ENCODE results near the gene NRBP1.

NRBP1 gene

DNA sequence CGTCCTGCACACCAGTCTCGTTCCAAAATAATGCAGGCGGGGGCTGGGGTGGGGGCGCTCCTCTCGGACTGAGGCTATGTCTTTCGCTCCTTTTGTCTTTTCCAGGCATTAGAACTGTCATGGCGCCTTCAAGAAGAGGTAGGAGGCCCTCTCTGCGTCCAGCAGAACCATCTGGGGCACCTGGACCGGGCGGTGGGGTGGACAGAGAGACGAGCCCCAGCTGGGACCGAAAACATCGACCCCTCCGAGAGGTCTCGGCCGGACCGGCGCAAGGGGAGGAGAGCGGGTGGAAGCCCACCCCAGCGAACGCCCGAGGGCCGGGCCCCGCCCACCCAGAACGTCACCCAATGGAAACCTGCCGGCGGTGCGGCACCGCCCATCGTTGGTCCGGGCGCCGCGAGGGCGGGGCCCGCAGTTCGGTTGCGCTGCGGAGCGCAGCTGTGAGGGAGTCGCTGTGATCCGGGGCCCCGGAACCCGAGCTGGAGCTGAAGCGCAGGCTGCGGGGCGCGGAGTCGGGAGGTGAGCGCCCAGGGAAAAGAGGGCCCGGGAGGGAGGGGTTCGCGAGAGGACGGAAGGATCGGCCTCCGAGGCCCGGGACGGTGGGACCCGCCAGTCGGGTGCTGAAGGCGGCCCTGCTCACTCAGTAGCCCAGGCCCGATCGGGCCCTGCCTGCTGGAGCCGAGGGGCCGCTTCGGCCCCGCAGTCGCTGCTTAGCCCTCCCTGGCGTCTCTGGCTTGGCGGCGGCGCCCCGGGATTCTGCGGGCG is at the start of gene NRBP1:
TSS of gene NRBP1 (plus strand) at position 419 of the 765 bp plus-strand sequence. CDS start 4,643 bp downstream, outside the sequence.
- DNase-seq (ENCODE audit: low read depth, low spot score): peak; percentile 81

DNA sequence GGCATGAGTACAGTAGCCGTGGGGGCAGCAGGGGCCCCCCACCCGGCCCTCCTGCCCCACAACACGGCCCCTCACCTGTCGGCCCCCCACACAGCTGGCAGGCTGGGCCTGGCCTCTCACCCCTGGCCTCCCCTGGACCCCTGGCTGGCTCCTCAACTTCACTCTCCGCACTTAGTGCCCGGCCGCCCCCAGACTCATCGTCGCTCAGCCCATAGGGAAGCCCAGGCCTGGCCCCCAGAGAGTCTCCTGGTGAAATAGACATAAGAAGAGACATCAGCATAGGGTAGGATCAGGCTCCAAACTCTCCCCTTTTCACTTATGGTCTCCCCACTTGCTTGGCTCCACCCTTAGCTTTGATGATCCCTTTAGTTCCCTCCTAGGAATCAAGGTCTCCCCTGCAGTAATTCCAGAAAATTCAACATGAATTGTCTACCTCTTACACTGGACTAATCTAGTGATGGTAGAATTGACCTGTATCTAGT is 49.6 kb upstream of the NRBP1 start:
- no peak for DNase-seq (ENCODE audit: low read depth, low spot score)

DNA sequence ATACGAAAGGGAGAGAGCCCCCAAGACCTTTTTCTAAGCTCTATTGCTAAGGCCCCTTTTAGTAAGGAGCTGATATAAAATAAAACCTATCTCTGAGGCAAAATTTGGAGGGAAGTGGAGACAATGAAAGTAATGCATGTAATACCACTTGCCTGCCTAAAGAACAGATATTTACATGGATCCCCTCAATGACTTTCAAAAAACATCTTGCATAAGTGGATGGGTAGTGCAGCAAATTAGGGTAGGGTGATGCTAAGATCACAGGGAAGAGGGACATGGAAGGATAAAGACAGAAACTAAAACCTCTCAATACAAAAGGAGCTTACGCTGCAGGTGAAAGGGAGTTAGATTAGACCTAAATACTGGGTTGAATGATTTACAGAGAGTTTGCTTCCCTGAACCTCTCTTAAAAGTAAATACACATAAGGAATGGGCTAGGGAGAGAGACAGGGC is 49.0 kb upstream of the NRBP1 start:
- no peak for DNase-seq (ENCODE audit: low read depth, low spot score)

DNA sequence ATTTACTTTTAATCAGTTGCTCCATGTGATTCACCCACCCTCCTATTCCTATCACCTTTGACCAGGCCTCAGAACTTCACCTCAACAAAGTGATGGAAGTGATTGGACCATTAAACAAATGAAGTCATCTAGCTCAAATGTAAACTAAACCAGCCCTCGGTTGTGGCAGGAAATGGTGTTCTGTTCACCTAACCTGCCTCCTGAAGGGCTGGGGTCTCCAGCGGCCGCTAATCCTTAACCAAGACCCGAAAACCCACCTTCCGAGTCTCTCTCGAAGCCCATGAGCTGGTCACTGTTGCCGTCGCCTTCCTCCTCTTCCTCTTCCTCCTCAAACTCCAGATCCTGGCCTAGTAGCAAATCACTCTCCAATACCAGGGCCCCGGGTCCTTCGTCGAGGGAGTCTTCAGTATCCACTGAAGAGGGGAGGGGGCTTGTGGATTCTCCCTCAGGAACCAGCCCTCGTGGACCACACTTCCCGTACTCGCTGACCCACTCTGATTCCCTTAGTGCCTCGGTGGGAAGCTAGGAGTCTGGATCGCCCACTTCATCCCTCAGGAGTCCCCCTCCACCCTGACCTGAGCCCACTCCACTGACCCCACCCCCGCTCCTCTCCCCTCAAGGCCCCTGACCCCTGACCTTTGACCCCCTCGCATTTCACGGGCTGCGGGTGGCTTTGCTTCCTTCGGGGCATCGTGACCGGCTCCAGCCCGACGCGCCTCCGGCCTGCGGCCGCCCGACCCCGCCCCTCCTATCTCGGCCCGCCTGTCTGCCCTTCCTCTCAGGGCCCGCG is 48.4 kb upstream of the NRBP1 start:
- DNase-seq (ENCODE audit: low read depth, low spot score): no peak

DNA sequence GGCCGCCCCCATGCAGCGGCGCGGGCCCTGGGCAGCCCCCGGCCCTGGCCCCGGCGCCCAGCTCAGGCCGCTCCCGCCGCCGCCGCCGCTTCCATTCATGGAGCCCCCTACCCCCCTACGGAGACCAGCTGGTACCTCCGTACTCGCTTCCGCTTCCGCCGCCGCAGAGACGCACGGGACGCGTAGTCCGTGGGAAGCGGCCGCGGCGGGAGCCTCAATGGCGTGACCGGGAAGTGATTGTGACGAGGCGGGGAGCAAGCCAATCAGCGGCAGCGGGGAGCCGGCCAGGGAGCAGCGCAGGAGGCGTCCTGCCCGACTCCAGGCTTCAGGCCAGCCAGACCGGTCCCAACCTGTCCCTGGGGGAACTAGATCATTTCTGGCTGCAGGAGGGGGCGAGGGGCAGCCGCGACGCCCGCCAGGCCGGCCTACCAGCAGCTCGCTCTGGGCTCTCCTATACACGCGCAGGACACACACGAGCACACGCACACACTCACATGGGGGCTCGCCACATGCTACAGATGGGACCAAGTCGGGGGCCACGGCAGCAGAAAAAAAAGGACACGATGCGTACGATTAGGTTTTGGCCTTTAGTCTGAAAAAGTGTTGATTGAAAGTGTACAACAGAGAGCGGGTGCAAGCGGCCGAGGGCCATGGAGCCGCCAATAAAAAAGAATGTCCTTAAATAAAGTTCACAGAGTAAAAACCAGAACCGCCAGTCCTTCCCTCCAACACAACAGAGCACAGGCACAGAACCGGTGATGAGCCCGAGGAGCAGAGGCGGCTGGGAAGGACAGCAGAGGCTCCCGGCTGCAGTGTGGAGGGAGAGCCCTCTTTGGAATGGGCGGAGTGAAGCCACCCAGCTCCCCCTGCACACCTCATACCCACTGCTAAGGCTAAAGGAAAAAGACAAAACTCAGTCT is 47.5 kb upstream of the NRBP1 start, which contains the start of gene ZNF513:
TSS of gene ZNF513 (minus strand) at position 109 of the 920 bp plus-strand sequence. CDS start 208 bp downstream, outside the sequence.
- DNase-seq (ENCODE audit: low read depth, low spot score): peak; percentile 77

DNA sequence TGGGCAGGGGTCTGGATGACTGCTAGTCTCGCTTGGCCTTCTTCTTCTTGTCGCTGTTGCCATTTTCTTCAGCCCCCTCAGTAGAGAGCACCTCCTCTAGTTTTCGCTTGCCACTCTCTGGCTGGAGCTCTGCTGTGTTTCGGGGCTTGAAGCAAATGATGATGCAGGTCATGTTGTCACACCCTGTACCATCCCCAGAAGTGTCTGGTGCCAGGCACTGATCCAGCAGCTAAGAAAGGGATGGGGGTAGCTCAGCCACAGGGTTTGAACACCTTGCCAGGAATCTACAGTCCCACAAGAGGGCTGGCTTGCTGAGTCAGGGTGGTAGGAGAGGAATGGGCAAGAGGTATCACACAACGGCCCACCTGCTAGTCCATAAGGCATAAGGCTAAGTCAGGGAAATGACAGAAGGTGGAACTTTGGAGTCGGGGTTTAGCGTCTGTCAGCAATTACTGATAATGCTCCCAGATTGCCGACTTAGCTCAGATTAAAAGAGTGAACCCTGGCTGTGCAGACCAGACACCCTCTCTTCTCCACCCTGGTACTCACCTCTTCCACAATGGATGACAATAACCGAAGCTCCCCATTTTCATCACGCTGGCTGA is 46.8 kb upstream of the NRBP1 start:
- no peak for DNase-seq (ENCODE audit: low read depth, low spot score)

DNA sequence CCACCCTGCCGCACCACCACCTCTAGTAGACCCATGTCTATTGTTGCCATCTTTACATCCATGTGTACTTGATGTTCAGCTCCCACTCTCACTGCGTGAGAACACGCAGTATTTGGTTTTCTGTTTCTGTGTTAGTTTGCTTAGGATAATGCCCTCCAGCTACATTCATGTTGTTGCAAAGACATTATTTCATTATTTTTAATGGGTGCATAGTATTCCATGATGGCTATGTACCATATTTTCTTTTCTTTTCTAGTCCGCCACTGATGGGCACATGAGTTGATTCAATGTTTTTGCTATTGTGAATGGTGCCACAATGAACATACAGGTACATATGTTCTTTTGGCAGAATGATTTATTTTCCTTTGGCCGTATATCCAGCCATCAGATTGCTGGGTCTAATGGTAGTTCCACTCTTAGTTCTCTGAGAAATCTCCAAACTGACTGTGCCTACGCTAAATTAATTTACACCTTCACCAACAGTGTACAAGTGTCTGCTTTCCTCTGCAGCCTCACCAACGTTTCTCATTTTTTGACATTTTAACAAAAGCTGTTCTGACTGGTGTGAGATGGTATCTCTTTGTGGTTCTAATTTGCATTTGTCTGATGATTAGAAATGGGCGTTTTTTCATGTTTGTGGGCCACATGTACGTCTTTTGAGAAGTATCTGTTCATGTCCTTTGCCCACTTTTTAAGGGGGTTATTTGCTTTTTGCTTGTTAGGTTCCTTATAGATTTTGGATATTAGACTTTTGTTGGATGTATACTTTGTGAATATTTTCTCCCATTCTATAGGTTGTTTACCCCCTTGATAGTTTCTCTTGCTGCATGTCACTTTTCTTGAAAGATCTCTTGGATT is 37.4 kb upstream of the NRBP1 start:
- DNase-seq (ENCODE audit: low read depth, low spot score): no peak

DNA sequence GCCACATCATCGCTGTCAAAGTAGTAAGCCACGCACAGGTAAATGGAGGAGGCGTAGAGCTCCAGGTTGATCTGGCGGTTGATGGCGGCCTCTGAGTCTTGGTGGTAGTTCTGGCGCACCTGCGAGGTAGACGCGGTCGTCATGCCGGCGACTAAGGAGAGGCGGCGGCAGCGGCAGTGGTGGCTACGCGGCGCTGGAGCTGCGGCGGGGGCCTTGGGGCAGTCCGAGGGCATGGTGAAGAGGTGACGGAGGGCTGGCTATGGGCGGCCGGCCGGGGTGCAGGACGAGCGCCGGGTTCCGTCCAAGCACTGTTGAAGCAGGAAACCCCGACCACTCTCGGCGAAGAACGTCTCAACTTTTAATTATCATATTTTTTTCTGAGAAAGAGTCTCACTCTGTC is 35.2 kb upstream of the NRBP1 start:
- no peak for DNase-seq (ENCODE audit: low read depth, low spot score)

DNA sequence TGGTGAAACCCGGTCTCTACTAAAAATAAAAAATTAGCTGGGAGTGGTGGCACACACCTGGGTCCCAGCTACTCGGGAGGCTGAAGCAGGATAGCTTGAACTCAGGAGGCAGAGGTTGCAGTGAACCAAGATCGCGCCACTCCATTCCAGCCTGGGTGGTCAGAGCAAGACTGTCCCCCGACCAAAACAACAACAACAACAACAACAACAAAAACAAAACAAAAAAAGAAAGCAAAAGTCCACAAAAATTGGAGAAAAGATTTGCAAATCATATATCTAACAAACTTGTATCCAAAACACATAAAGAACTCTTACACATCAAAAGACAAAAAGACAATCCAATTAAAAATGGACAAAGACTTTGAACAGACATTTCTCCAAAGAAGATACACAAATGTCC is 29.5 kb upstream of the NRBP1 start:
- no peak for DNase-seq (ENCODE audit: low read depth, low spot score)

DNA sequence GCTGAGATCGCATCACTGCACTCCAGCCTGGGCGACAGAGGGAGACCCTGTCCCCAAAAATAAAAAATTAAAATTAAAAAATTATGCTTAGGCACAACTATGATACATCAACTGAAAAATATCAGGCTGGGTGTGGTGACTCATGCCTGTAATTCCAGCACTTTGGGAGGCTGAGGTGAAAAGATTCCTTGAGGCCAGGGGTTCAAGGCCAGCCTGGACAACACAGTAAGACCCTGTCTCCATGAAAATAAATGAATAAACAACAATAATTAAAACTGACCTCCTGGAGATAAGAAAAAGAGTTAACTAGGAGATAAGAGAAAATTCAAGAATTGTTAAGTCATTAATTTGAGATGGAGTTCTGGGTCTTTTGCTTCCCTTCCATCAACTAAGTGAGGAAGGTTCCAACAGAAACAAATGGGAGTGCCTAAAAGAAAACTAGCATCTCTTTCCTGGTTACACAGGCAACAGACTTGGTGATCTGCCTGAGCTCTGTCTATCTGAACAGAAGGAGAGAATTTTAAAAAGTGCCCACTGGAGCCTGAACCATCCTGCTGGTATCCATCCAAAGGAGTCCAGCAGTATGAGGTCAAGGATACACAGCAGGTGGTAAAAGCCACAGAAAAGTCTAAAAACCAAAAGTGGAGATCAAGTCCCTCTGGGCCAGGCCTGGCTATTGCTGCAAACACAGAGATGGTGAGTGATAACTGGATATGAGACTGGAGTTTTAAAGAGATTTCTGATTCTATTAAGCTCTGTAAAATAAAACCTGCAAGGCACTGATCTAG is 27.9 kb upstream of the NRBP1 start:
- DNase-seq (ENCODE audit: low read depth, low spot score): no peak

DNA sequence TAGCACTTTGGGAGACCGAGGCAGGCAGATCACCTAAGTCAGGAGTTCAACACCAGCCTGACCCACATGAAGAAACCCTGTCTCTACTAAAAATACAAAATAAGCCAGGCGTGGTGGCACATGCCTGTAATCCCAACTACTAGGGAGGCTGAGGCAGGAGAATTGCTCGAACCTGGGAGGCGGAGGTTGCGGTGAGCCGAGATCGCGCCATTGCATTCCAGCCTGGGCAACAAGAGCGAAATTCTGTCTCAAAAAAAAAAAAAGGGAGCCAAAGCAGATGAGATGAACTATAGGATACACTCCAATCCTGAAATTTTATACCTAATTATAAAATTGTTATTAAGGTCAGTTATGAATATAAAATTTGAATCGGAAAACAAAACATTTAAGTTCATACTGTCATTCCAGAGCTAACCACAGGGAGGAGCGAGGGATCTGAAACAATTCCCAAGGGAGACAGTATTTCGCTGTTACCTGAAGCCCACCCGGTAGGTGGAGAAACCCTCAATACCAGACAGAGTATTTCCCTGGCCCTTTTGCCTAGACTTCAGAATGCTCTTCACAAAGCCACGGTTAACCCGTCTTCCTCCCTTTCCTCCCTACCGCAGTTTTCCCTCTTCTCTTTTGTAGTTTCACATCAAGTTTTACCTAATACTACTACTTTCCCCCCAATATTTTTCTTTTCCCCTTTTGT is 20.5 kb upstream of the NRBP1 start:
- DNase-seq (ENCODE audit: low read depth, low spot score): no peak

DNA sequence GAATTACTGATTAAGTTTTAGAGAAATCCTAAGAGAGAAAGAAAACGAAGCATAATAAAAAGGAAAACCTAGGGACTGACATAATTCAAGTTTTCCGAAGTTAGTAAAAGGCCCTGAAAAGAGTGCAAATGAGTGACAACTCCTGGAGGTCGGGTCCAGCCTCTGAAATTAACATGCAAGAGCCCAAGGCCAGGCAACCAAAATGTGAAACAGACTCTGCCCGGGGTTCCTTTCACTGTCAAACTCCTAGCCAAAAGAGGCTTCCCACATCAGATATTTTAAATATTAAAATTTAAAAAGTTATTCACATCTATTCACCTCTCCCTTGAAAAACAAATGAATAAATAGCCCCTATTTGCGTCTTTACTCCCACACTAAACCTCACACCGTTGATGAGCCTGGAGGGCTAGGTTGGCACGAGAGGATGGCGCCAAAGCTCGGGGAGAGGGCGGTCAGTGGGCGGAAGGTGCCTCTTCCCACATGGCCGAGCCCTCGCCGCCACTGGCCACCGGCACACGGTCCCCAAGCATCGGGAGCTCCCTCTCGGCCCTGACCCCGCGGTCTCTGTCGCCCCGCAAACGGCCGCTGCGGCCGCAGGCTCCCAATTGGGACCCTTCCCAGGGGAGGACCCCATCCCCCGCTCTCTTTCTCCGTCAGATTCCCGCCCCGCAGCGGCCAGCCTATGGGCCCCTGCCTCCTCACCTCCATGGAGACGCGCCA is 19.7 kb upstream of the NRBP1 start:
- no peak for DNase-seq (ENCODE audit: low read depth, low spot score)

DNA sequence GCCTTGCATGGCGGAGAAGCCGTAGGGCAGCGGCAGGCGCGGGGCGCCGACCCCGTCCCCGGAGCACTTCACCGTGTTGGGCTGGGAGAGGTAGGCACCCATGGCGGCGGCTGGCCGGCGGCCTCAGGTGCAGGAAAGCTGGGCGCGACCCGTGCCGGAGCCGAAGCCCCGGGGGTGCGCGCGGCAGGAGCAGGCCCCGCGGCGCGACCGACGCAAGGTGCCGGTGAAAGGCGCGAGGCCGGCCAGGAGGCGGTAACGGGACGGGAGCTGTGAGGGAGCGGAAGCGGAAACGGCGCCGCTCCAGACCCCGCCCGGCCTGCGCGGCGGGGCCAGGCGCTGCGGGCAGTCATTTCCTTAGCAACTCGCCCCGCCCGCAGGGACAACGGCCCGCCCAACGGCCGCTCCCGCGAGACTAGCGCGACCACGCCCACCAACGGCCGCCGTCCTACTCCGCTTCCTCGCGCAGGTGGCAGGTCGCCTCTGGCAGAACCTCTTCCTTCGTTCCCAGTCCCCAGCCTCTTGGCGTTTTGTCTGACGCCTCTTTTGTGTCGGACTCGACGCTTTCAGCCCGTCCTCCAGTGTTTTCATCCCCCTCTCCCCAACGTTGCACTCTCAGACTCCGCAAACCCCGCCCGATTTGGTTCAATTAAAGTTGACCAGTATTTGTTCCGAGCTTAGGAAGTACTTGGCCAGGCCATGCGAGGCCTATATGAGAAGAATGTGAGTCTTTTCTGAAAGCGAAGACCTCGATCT is 18.9 kb upstream of the NRBP1 start, which contains the start of gene PPM1G:
TSS of gene PPM1G (minus strand) at position 271 of the 753 bp plus-strand sequence. CDS start at position 102, 169 bp downstream.
- DNase-seq (ENCODE audit: low read depth, low spot score): peak; percentile 91

DNA sequence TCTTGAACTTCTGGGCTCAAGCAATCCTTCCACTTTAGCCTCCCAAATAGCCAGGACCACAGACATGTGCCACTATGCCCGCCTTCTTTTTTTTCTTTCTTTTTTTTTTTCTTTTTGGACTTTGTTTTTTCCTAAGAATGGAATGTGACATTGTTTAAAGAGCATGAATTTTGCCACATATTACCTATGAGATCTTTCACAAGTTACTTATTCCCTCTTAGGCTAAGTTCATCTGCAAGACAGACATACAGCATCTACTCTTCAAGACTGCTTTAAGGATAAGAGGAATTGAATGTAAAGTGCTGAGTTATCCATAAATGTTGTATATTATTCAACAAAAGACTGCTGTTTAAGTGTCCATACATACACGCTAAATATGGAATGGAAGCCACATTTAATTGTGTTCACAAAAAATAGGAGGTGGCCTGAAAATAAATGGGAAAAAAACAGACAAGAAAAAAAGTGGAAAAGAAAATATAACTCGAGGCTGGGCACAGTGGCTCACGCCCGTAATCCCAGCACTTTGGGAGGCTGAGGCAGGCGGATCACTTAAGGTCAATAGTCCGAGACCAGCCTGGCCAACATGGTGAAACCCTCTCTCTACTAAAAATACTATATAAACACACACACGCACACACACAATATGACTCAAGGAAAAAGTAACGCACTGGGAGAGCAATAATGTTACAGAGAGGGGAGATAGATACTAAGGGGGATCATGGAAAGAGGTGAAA is 15.8 kb upstream of the NRBP1 start:
- no peak for DNase-seq (ENCODE audit: low read depth, low spot score)

DNA sequence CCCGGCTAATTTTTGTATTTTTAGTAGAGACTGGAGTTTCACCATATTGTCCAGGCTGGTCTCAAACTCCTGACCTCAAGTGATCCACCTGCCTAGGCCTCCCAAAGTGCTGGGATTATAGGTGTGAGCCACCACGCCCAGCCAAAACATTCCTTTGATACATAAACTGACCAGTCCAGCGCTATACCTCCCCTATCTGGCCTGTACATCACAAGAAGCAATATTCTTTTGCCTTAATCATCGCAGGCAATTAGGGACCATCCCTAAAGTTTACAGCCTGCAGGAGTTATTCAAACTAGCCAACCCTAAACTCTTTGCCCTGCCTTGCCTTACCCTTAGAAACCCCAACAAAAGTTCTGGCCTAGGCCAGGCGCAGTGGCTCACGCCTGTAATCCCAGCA is 12.3 kb upstream of the NRBP1 start:
- DNase-seq (ENCODE audit: low read depth, low spot score): no peak

DNA sequence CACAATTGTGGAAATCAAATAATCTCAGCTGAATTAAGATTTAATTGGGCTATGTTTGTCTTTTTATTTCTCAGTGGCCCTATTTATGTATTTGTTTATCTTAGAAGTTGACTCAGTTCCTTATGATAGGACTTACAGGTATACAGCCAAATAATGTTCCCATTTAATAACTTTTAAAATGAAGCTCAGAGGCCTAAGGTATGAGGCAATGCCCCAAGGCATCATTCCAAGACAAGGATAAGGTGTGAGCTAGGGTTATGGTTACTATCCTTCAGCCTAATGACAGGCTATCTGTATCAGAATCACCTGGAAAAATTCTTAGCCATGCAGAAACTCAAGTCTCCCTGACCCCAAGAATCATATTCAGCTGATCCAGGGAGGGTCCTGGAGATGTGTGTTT is 7.4 kb upstream of the NRBP1 start:
- DNase-seq (ENCODE audit: low read depth, low spot score): no peak

All from activated CD4-positive, CD25-positive, alpha-beta regulatory T cell treated with anti-CD3 and anti-CD28 coated beads, Interleukin-2, amount 50 U/mL, for 16 hours (primary cell).